Thyroid gland (tissue), 4 donors: ENCODE data around the gene ARL15.

ENCODE experiments used
- CTCF ChIP-seq, 6 experiments: fragments of 200-600 bp in 3 of 6; fragments of 450-650 bp in 3 of 6; sonication (generic) in 3 of 6; IDR thresholded peaks; one replicate each; pipeline ENCODE4 v1.5.1; 2016 to 2019; ENCODE audit warnings: antibody characterized with exemption in 6 of 6, mild to moderate bottlenecking in 2 of 6, inconsistent platforms in 1 of 6, moderate library complexity in 1 of 6
- POLR2A ChIP-seq, 2 donors: fragments of 450-650 bp; IDR thresholded peaks; one replicate each; pipeline ENCODE4 v1.6.1; 2017; ENCODE audit warnings: antibody characterized with exemption in 2 of 2, mild to moderate bottlenecking in 2 of 2, moderate library complexity in 1 of 2

GRCh38 chr5:54306893-54307292, 3.5 kb downstream of the ARL15 start:
- TF ChIP-seq CTCF (IDR thresholded peaks at IDR 0.05) (no peak), POLR2A (IDR thresholded peaks at IDR 0.05) (no peak)
